ENCODE data around the gene ZNF334.

Gene ZNF334

DNA sequence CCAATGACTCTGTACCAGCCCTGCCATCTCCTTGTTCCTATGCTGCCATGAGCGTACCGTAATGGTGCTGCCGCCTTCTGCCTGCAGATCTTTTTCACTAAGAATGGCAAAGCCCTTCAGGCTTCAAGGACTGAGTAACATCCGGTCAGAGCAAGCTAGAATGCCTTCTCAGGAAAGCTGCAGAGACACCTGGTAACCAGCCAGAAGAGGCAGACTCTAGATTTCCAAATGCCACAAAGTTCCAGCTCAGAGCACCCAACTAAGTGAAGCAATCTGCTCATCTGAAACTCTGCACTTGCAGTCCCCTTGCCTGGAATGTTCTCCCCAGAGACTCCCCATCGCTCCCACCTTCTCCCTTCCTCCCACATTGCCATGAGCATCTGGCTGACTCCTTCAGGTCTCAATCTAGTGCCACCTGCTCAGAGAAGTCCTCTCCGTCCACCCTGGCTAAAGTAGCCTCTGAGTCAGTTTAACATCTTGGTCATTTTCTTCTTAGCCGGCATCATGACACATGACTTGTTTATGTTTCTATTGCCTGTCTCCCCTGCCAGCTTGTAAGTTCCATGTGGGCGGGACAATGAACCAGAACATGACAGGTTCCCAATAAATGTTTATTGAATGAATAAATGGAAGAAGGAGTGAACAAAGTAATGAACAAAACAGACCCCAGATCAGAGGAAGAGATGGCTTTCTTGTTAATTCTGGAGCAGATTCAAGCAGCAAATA lies 44.0 kb upstream of the ZNF334 start:
- H3K4me3 ChIP-seq (replicated peaks; ENCODE audit: low read depth, low read length): no peak overlapping the region
- TF ChIP-seq, protein P1, sequence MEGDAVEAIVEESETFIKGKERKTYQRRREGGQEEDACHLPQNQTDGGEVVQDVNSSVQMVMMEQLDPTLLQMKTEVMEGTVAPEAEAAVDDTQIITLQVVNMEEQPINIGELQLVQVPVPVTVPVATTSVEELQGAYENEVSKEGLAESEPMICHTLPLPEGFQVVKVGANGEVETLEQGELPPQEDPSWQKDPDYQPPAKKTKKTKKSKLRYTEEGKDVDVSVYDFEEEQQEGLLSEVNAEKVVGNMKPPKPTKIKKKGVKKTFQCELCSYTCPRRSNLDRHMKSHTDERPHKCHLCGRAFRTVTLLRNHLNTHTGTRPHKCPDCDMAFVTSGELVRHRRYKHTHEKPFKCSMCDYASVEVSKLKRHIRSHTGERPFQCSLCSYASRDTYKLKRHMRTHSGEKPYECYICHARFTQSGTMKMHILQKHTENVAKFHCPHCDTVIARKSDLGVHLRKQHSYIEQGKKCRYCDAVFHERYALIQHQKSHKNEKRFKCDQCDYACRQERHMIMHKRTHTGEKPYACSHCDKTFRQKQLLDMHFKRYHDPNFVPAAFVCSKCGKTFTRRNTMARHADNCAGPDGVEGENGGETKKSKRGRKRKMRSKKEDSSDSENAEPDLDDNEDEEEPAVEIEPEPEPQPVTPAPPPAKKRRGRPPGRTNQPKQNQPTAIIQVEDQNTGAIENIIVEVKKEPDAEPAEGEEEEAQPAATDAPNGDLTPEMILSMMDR (IDR thresholded peaks at IDR 0.05; ENCODE audit: low read depth, low read length, missing control alignments): no peak
- peak; percentile 21 for DNase-seq (ENCODE audit: extremely low read depth, low read depth)

DNA sequence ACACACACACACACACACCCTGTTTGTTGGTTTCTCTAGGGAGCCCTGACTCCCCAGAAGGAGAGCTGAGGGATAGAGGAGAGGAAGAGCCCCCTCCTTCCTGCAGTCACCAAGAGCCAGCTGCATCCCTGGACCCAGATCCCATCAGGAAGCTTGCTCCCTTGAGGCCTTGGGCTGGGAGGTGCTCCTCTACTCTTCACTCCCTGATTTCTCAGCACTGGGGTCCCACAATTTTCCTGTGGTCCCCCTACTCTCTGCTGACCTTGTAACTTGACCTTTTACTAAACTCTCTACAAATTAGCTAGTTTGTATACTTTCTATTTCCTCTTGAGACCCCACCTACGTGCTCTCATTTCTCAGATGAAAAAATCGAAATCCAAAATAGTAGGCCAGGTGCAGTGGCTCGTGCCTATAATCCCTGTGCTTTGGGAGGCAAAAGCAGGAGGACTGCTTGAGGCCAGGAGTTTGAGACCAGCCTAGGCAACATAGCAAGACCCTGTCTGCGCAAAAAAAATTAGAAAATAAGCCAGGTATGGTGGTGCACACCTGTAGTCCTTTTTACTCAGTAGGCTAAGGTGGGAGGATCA lies 42.1 kb upstream of the ZNF334 start:
- no peak overlapping the region for H3K4me3 ChIP-seq (replicated peaks; ENCODE audit: low read depth, low read length)
- DNase-seq (ENCODE audit: extremely low read depth, low read depth): no peak
- TF ChIP-seq, protein P1 (IDR thresholded peaks at IDR 0.05; ENCODE audit: low read depth, low read length, missing control alignments): no peak

DNA sequence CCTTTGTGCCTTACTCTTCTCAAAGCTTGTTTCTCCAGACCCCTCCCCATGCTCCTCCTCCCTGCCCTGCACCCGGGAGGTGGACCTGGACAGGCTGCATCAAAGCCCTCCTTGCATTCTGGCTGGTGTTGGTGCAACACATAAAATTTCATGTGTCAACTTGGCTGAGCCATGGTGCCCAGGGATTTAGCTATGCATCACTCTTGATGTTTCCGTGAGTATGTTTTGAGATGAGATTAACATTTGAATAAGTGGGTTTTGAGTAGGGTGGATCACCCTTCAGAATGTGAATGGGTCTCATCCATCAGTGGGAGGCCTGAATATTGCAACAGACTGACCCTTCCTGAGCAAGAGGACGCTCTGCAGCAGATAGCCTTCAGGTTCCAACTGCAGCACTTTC lies 41.5 kb upstream of the ZNF334 start:
- DNase-seq (ENCODE audit: extremely low read depth, low read depth): no peak
- TF ChIP-seq, protein P1 (IDR thresholded peaks at IDR 0.05; ENCODE audit: low read depth, low read length, missing control alignments): no peak
- no peak overlapping the region for H3K4me3 ChIP-seq (replicated peaks; ENCODE audit: low read depth, low read length)

DNA sequence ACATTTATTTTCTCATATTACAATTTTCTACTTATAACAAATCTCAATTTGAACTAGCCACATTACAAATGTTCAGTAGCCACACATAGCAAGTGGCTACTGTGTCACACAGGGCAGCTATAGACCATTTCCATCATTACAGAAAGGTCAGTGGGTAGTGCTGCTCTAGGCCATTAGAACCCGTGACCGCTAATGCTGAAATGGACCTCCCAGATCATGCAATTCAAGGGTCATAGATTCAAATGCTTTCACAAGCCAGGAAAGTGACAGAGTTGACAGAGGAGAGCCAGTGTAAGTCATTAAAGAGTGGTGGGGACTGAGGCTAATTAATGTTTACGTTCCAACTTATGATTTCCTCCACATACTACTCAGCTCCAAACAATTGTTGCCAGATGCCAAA lies 40.6 kb upstream of the ZNF334 start:
- H3K4me3 ChIP-seq (replicated peaks; ENCODE audit: low read depth, low read length): no peak overlapping the region
- TF ChIP-seq, protein P1 (IDR thresholded peaks at IDR 0.05; ENCODE audit: low read depth, low read length, missing control alignments): no peak
- DNase-seq (ENCODE audit: extremely low read depth, low read depth): no peak

DNA sequence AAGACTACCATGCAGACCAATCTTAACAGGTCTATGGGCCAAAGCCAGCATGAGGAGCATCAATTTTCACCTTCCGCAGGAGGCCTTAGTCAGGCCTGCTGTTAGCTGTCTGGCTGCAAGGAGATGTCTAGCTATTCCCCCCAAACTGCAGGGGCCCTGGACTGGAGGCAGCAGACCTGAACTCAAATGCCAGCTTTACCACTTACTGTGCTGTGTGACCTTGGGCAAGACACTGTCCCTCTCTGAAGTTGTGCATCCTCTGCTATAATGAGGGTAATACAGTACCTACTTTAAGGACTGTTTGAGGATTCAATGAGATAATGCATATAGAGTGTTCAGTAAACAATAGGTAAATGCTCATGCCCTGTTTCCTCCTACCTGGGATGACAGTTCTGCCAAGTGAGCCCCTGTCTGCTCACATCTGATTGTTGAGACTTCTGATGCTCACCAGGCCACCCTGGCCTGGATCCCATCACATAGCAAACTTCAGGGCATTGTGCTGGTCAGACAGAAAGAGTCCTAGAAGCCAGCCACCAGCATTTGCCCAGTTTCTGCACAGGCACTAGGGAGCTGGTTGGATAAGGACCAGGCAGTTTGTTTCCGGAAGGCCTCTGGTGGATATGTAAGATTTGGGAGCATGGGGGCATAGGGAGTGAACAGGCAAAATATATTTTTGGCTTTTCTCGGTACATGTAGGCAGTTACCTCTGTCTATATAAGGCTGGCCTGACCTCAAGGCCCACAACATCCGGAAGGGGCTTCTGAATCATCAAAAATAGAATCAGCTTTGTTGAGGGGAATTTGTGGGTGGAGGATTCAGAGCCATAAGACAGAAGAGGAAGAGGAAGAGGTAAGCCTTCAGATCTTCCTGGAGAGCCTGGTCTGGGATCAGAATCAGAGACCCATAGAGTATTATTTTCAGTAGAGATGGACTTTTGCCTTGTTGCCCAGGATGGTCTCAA lies 39.4 kb upstream of the ZNF334 start:
- TF ChIP-seq, protein P1 (IDR thresholded peaks at IDR 0.05; ENCODE audit: low read depth, low read length, missing control alignments): no peak
- H3K4me3 ChIP-seq (replicated peaks; ENCODE audit: low read depth, low read length): no peak overlapping the region
- no peak for DNase-seq (ENCODE audit: extremely low read depth, low read depth)

DNA sequence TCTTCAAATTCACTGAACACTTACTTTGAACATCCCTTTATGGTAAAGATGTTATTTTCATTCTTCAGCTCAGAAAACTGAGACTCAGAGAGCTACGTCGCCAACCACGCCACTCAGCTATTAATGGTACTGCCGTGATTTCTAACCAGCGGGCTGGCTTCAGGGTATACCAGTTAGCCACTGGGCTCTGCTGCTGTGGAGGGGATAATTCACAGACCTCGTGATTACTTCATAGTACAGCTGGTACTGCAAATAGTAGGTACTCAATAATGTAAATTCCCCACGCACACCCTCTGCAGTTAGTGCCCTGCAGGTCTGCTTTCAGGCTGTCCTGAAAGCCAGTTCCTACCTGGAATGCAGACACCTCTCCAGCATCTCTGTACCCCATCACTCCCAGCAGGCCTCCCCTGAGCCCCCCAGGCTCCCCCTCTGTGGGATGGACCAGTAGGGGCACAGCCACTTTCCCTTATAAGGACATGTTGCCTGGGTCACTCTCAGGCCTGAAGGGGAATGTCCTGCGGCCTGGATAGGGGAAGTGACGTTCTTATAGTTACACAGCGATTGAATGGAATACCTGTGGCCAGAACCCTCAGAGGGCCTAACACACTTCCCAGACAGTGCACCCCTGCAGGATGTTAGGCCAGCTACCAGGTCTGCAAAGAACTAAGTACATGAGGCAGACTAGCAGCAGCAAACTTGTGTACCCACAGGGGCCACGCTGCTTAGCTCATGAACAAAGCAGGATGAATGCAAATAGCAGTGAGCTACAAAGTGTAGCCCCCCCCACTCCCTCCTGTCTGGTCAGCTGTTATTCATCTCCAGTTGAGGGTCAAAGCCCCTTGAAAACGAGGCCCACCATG lies 38.4 kb upstream of the ZNF334 start:
- DNase-seq (ENCODE audit: extremely low read depth, low read depth): no peak
- H3K4me3 ChIP-seq (replicated peaks; ENCODE audit: low read depth, low read length): no peak overlapping the region
- TF ChIP-seq, protein P1 (IDR thresholded peaks at IDR 0.05; ENCODE audit: low read depth, low read length, missing control alignments): no peak

All from HFF-Myc (cell line).